ENCODE results near the gene BORCS6. TPM values are rescaled to one million over a fixed set of nuclear protein-coding genes. Genes with fewer than 3 reads are reported as not detected.

BORCS6 gene
- total and polyA plus RNA-seq, 2 of the 13 experiments (the other 11 are each of a cell fraction or from before 2014, with no cell fraction given): 2.0 to 5.1 TPM

GRCh38 chr17:8210761-8211458 lies 20.9 kb upstream of the BORCS6 start (continued):
- no peak for TF ChIP-seq ZNF672 (CRISPR knock-in tag; IDR thresholded peaks at IDR 0.05)
- TF ChIP-seq ZNF709 (CRISPR knock-in tag; IDR thresholded peaks at IDR 0.05): no peak
- no peak for TF ChIP-seq RFXANK (CRISPR knock-in tag; IDR thresholded peaks at IDR 0.05)
- no peak for TF ChIP-seq PAX8 (CRISPR knock-in tag; IDR thresholded peaks at IDR 0.05; ENCODE audit: borderline replicate concordance)
- no peak for TF ChIP-seq ZNF17 (CRISPR knock-in tag; IDR thresholded peaks at IDR 0.05)
- no peak for TF ChIP-seq SMAD9 (CRISPR knock-in tag; IDR thresholded peaks at IDR 0.05)
- 0 out of 2 replicates have a peak, but pooled peaks have one; percentile 17 for TF ChIP-seq KDM5A (IDR thresholded peaks at IDR 0.05; ENCODE audit: borderline replicate concordance, low read length)
- no peak for TF ChIP-seq MYC (CRISPR knock-in tag; IDR thresholded peaks at IDR 0.05; ENCODE audit: borderline replicate concordance)
- no peak for TF ChIP-seq ZBTB49 (CRISPR knock-in tag; IDR thresholded peaks at IDR 0.05; ENCODE audit: borderline replicate concordance)
- no peak for TF ChIP-seq ZNF883 (CRISPR knock-in tag; IDR thresholded peaks at IDR 0.05; ENCODE audit: not compliant biosample characterization)
- TF ChIP-seq ZFP62 (CRISPR knock-in tag; IDR thresholded peaks at IDR 0.05): no peak
- TF ChIP-seq, protein P1, sequence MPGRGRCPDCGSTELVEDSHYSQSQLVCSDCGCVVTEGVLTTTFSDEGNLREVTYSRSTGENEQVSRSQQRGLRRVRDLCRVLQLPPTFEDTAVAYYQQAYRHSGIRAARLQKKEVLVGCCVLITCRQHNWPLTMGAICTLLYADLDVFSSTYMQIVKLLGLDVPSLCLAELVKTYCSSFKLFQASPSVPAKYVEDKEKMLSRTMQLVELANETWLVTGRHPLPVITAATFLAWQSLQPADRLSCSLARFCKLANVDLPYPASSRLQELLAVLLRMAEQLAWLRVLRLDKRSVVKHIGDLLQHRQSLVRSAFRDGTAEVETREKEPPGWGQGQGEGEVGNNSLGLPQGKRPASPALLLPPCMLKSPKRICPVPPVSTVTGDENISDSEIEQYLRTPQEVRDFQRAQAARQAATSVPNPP (CRISPR knock-in tag; IDR thresholded peaks at IDR 0.05): no peak
- TF ChIP-seq NR2F2 (IDR thresholded peaks at IDR 0.05; ENCODE audit: borderline replicate concordance, low read depth): peak; percentile 56; the same call in 1 of the 2 replicates
- TF ChIP-seq ARHGAP35 (CRISPR knock-in tag; IDR thresholded peaks at IDR 0.05; ENCODE audit: borderline replicate concordance): no peak
- TF ChIP-seq BORCS8-MEF2B (CRISPR knock-in tag; IDR thresholded peaks at IDR 0.05): no peak
- TF ChIP-seq HDAC2 (CRISPR knock-in tag; IDR thresholded peaks at IDR 0.05): peak; percentile 30; the same call in 1 of the 2 replicates
- no peak for TF ChIP-seq SALL2 (CRISPR knock-in tag; IDR thresholded peaks at IDR 0.05)
- TF ChIP-seq ARNT (IDR thresholded peaks at IDR 0.05): no peak
- no peak for TF ChIP-seq ZFP41 (CRISPR knock-in tag; IDR thresholded peaks at IDR 0.05; ENCODE audit: borderline replicate concordance)
- no peak for TF ChIP-seq ZNF614 (CRISPR knock-in tag; IDR thresholded peaks at IDR 0.05; ENCODE audit: borderline replicate concordance)
- no peak for TF ChIP-seq ATRX (CRISPR knock-in tag; IDR thresholded peaks at IDR 0.05; ENCODE audit: borderline replicate concordance)
- TF ChIP-seq CENPBD1 (CRISPR knock-in tag; IDR thresholded peaks at IDR 0.05; ENCODE audit: borderline replicate concordance, low read depth): no peak
- TF ChIP-seq RBM39 (IDR thresholded peaks at IDR 0.05; ENCODE audit: low read depth, low read length, poor library complexity, severe bottlenecking): no peak
- no peak for TF ChIP-seq ZNF747 (CRISPR knock-in tag; IDR thresholded peaks at IDR 0.05; ENCODE audit: borderline replicate concordance)
- no peak for TF ChIP-seq NR3C1 (CRISPR knock-in tag; IDR thresholded peaks at IDR 0.05)
- TF ChIP-seq FOXA1 (IDR thresholded peaks at IDR 0.05): peak; percentile 96
- peak; percentile 86 for TF ChIP-seq FOXA1 (CRISPR knock-in tag; IDR thresholded peaks at IDR 0.05)
- no peak for TF ChIP-seq EZH2 (conservative IDR thresholded peaks at IDR 0.05; ENCODE audit: low read depth, low read length)
- no peak for TF ChIP-seq RELA (CRISPR knock-in tag; IDR thresholded peaks at IDR 0.05)
- no peak for TF ChIP-seq ZBTB21 (CRISPR knock-in tag; IDR thresholded peaks at IDR 0.05)

All from HepG2 (cell line).